WTC11 (cell line): ENCODE results near the gene LDLRAD4.

Experiments
- ATF3 ChIP-seq: sonication (generic); formaldehyde crosslinking; conservative IDR thresholded peaks from 2 replicates; pipeline ENCODE4 v1.8.1; 2022; ENCODE audit warnings: mild to moderate bottlenecking, missing genetic modification reagents
- CTCF ChIP-seq: fragments of 200-600 bp; IDR thresholded peaks from 2 replicates; pipeline ENCODE4 v1.8.0; 2022; ENCODE audit warnings: antibody characterized with exemption
- FOXJ3 ChIP-seq: sonication (generic); formaldehyde crosslinking; IDR thresholded peaks from 2 replicates; pipeline ENCODE4 v1.9.0; 2021; ENCODE audit warnings: missing genetic modification reagents, mild to moderate bottlenecking, borderline replicate concordance
- FOXK1 ChIP-seq: sonication (generic); formaldehyde crosslinking; IDR thresholded peaks from 2 replicates; pipeline ENCODE4 v1.8.0; 2022; ENCODE audit warnings: mild to moderate bottlenecking, moderate library complexity, missing genetic modification reagents
- HMGXB4 ChIP-seq: sonication (generic); formaldehyde crosslinking; IDR thresholded peaks from 2 replicates; pipeline ENCODE4 v1.8.1; 2023; ENCODE audit warnings: mild to moderate bottlenecking, moderate library complexity, missing genetic modification reagents
- NFYB ChIP-seq: sonication (generic); formaldehyde crosslinking; conservative IDR thresholded peaks from 2 replicates; pipeline ENCODE4 v1.8.0; 2022; ENCODE audit warnings: low read depth, missing genetic modification reagents
- PRDM15 ChIP-seq: sonication (generic); formaldehyde crosslinking; IDR thresholded peaks from 2 replicates; pipeline ENCODE4 v1.8.0; 2022; ENCODE audit warnings: missing genetic modification reagents
- SOX15 ChIP-seq: fragments of 250-450 bp; sonication (Bioruptor Pico); IDR thresholded peaks from 2 replicates; pipeline ENCODE4 v1.9.0; 2021; ENCODE audit warnings: mild to moderate bottlenecking
- STAT6 ChIP-seq: sonication (generic); formaldehyde crosslinking; conservative IDR thresholded peaks from 2 replicates; pipeline ENCODE4 v1.8.1; 2023; ENCODE audit warnings: mild to moderate bottlenecking, low read depth, missing genetic modification reagents, moderate library complexity
- TCF7 ChIP-seq: sonication (generic); formaldehyde crosslinking; IDR thresholded peaks from 2 replicates; pipeline ENCODE4 v1.8.0; 2022; ENCODE audit warnings: mild to moderate bottlenecking, low read depth, missing genetic modification reagents, moderate library complexity
- ZNF232 ChIP-seq: sonication (generic); formaldehyde crosslinking; IDR thresholded peaks from 2 replicates; pipeline ENCODE4 v1.8.0; 2022; ENCODE audit warnings: mild to moderate bottlenecking, missing genetic modification reagents
- ZNF532 ChIP-seq: fragments of 250-450 bp; sonication (Bioruptor Pico); IDR thresholded peaks from 2 replicates; pipeline ENCODE4 v1.9.0; 2021; ENCODE audit warnings: mild to moderate bottlenecking, borderline replicate concordance

- TF ChIP-seq CTCF (no peak), ATF3 (CRISPR knock-in tag) (no peak), ZNF232 (no peak), NFYB (CRISPR knock-in tag) (no peak), FOXK1 (CRISPR knock-in tag) (no peak), HMGXB4 (CRISPR knock-in tag) (no peak), PRDM15 (no peak), FOXJ3 (no peak), ZNF532 (CRISPR knock-in tag) (no peak), STAT6 (no peak), TCF7 (CRISPR knock-in tag) (no peak), SOX15 (CRISPR knock-in tag) (no peak)
These were observed 100.4 kb downstream of the LDLRAD4 start for GRCh38 chr18:13318731-13319501.
